HG03025 (cell line): ENCODE data around the gene NAGS.
"Not testable (repeated sequence)": the region's sequence is repeated elsewhere in the genome, so short reads cannot be mapped to it uniquely, and the experiment has no call there.

Source experiments
- ATAC-seq: cut with Tn5 transposase; IDR thresholded peaks from one replicate; pipeline ENCODE4 v1.9.1; 2021; ENCODE audit warnings: mild to moderate bottlenecking, moderate library complexity; ENCODE audit not compliant: unreplicated experiment, low FRiP score

The NAGS gene

GRCh38 chr17:44005527-44006271 is 1.3 kb downstream of the NAGS start:
- ATAC-seq: no peak

GRCh38 chr17:44006272-44006597 is 1.8 kb downstream of the NAGS start:
- ATAC-seq: no peak

GRCh38 chr17:44006598-44007345 is 2.4 kb downstream of the NAGS start:
- no peak for ATAC-seq

GRCh38 chr17:44007346-44008204 is 3.2 kb downstream of the NAGS start:
- ATAC-seq: no peak

- no peak for ATAC-seq
These were observed 3.9 kb downstream of the NAGS start for GRCh38 chr17:44008205-44008909.

GRCh38 chr17:44010966-44011647 is 6.7 kb downstream of the NAGS start:
- ATAC-seq: no peak

- no peak for ATAC-seq
These were observed 7.5 kb downstream of the NAGS start for GRCh38 chr17:44011876-44012275.

- no peak for ATAC-seq
These were observed 8.0 kb downstream of the NAGS start for GRCh38 chr17:44012391-44012790.

GRCh38 chr17:44012874-44013273 is 8.5 kb downstream of the NAGS start:
- no peak for ATAC-seq

GRCh38 chr17:44014133-44014436 is 9.7 kb downstream of the NAGS start:
- ATAC-seq: no peak

- ATAC-seq: peak; percentile 82
These were observed 10.2 kb downstream of the NAGS start, which contains the start of gene TMEM101 for GRCh38 chr17:44014437-44015172. Gene TMEM101 (minus strand): TSS chr17:44014963. CDS start chr17:44014952, 11 bp downstream.

- ATAC-seq: not testable (repeated sequence)
These were observed 16.8 kb downstream of the NAGS start for GRCh38 chr17:44021227-44021626.

- ATAC-seq: no peak
These were observed 17.8 kb downstream of the NAGS start for GRCh38 chr17:44022246-44022645.

- no peak for ATAC-seq
These were observed 19.3 kb downstream of the NAGS start for GRCh38 chr17:44023545-44024270.

- no peak for ATAC-seq
These were observed 19.8 kb downstream of the NAGS start for GRCh38 chr17:44024271-44024663.

- ATAC-seq: no peak
These were observed 20.4 kb downstream of the NAGS start for GRCh38 chr17:44024853-44025252.

- ATAC-seq: no peak
These were observed 25.3 kb downstream of the NAGS start for GRCh38 chr17:44029736-44030135.

GRCh38 chr17:44030482-44030881 is 26.1 kb downstream of the NAGS start:
- no peak for ATAC-seq
